ENCODE results near the gene ARHGDIA.

Gene ARHGDIA

DNA sequence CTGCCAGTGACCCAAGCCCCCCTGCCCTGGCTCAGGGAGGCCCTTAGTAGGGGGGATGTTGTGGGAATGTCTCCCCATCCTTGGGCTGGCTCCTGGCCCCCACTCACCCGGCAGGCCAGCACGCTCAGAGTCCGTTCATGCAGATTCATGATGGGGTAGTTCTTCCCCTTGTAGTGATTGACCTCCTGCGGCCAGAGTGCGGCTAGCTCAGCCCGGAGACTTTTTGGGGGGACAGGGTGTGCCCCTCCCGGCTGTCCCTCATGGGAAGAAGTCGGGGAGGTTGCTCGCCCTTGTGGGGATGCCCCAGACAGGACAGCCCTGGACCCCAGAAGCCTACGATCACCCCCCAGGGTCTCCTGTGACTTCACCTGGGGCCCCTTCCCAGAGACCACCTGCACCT lies 34.9 kb upstream of the ARHGDIA start:
- no peak for DNase-seq

DNA sequence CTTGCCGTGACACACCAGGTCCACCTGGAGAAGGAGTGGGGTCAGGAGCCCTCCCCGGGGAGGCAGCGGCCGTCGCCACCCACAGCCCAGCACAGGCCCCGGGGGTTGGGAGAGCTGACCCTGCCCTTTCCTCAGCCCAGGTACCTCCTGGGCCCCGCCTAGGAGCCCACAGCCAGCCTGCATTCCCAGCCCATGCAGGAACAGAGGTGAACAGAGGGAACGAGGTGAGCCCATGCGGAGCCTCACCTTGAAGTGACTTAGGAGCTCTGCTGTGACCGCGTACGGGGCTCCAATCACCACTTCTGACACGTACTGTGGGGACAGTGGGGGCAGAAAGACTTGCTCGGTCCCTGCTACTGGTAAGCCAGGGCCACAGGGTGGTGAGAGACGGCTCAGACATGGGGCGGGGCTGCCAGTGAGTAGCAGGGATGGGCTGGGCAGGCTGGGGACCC lies 34.3 kb upstream of the ARHGDIA start:
- no peak for DNase-seq

DNA sequence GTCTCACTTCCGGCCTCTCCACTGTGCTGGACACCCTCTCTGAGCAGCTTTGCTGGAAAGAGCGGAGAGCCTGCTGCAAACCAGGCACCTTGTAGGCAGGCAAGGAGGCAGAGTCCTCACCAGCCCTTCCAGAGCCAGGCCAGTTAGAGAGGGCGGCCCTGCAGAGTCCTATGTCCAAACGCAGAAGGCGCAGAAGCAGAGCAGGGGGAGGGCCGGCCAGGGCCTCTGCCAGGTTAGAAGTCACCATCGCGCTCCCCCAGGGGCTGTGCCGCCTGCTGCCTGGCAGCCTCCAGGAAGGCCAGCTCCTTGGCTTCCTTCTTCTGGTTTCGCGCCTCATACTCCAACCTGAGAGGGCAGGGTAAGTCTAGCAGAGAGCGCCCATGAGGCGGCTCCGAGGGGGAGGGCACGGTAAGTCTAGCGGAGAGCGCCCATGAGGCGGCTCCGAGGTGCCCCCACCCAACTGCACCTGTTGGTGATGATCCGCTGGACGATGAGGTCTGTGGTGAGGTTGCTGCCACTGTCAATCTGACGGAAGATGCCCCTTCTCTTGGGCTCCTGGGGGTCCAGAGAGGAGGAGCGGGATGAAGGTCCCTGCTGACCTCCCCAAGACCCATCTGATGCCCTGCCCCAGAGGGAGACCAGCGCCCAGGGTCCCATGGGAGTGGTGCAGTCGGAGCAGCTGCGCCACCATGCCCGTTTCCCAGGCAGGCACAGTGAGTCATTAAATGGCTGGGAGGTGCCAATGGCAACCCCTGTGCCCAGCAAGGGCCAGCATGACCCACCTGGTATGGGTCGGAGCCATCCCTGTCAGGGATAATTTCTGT lies 33.7 kb upstream of the ARHGDIA start:
- DNase-seq, result no peak

DNA sequence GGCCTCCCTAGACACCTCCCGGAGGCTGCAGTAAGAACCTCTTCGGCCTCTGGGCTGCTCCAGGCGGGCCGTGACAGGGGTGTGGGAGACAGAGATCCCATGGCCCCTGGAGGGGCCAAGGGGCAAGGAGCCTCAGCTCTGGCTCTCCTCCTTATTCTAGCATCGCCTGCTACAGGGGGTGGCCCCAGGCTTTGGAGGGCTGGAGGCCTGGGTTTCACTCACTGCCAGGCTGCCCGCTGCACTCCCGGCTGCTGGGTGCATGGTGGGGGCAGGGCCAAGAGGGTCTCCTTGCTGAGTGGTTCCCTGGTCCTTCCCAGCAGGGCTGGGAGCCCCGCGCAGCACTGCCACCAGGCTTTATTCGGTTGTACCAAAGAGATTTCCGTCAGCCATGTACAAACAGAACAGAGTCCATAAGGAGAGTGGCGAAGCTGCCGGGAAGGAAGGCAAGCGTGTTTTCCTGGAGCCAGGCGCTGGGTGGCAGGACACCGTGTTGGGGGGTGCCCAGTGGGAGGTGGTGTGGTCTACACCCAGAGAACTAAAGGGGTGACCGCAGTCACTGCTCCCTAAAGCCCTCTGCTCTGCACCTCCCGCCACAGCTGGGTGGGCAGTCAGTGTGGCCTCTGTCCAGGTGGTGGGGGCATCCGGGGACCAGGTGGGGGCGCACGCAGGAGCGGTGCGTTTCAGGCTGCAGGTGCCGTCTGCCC lies 32.9 kb upstream of the ARHGDIA start:
- no peak for DNase-seq

DNA sequence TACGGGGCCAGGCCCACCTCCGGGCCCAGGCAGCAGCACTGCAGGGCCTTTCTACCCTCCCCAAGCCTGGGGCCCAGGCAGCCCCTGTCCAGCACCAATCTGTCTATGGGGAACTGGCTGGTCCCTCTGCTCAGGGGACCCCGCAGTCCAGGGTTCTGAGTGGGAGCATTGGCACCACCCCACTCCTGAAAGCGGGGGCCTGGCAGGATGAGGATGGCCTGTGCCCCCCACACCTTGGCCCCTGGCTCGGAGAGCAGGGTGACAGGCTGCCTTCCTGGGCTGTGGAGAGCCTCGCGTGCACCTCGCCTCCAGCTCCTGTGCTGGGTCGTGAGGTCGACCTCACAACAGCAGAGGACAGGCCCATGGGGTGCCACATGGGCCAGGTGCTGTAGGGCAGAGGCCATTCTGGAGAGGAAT lies 32.3 kb upstream of the ARHGDIA start:
- no peak for DNase-seq

DNA sequence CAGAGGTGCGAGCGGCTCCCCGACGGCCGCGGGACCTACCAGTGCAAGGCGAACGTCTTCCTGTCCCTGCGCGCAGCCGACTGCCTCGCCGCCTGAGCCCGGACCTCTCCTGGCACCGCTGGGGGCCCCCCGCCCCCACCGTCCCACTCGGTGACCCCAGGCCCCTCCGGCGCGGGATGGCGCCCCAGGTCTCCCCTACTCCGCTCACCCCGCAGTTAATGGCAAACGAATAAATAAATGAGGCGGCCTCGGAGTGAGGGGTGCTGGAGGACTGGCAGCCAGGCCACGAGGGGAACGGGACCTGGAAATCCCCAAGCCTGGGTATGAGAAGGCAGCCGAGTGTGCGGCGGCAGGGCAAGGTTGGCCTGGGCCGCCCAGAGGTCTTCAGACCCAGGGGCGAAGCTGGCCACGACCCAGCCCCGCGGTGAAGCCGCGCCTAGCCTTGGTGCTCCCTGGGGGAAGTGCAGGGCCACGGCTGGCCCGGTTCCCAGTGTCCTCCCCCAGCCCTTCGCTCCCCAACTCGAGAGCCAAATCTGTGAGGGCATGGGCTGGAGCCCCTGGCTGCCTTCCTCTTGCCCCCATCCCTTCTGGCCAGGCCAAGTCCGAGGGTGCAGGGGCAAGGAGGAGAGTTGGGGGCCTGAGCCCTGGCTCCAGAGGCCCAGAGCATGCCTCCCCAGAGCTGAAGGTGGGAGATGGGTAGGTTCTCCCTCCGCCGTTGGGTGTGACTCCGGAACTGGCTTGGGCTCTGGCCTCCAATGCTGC lies 31.7 kb upstream of the ARHGDIA start:
- DNase-seq, result no peak

DNA sequence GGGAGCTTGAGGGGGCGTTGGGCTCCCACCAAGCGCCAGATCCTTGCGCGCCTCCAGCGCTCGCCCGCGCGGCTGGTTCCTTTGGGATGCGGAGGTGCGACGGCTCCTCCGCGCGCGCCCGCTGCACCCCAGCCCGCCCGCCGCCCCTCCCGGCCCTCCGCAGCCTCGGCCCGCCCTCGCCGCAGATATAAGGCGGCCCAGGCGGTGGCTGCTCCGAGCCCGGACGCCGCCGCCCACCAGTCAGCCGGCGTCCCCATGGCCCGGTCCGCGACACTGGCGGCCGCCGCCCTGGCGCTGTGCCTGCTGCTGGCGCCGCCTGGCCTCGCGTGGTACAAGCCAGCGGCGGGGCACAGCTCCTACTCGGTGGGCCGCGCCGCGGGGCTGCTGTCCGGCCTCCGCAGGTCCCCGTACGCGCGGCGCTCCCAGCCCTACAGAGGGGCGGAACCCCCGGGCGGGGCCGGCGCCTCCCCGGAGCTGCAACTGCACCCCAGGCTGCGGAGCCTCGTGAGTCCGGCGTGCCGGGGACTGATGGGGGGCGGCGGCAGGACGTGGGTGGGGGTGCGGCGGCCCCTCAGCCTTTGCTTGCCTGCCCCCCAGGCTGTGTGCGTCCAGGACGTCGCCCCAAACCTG lies 31.0 kb upstream of the ARHGDIA start, which contains the start of gene NPB:
TSS of gene NPB (plus strand) at position 216 of the 630 bp plus-strand sequence. CDS start at position 256, 40 bp downstream.
- DNase-seq, result no peak

DNA sequence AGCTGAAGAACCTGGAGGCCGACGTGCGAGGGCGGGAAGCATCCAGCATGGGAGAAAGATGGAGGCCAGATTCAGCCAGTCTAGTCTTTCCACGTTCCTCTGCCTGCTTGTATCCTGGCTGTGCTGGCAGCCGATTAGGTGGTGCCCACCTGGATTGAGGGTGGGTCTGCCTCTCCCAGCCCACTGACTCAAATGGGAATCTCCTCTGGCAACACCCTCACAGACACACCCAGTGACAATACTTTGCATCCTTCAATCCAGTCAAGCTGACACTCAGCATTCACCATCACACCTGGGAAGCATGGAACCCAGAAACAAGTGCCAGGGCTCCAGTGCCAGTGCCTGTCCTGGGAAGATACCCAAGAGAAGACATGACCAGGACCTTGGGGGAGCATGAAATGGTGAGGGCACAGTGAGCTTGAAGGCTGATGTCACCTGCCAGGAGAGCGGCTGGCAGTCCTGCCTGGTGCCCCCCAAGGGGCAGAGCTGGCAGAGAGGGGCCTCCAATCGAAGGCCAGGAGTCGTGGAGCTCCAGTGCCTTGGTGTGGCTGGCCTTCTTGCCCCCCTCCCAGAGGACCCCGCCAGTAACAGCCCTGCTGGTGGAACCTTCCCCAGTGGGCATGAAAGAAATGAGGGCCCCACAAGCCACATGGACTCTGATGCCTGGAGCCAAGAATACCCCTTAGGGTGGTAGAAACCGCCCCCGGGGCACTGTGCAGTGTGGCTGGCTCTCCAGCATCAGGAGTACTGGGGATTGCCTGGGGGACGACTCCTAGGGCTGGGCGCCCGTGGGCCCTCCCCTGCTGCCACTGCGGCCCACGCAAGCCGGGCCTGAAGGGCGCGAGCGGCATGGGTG lies 30.3 kb upstream of the ARHGDIA start:
- no peak for DNase-seq

DNA sequence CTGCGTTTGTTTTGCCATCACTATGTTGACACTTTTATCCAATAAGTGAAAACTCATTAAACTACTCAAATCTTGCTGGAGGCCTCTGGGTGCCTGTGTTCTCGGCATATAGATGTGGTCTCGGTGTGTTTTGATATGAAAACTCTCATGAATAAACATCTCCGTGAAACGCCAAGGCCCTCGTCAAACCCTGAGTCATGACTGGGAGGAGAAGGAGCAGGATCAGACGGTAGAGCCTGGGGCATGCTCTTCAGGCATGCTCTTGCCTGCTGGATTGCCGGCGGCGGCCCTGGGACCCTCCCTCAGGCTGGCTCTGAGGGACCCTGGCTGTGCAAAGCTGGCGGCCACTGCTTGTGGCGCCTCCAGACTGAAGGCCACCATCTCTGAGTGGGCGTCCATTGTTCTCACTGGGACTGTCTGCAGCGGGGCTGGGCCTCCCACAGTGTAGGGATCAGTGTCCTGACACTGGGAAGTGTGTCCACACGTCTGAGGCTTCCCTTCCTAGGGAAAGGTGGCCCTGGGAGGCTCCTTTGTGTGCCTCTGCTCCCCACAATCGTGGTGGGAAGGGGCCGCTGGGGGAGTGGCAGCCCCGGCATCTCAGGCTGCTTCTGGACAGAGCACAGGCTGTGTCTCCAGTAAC lies 29.2 kb upstream of the ARHGDIA start:
- DNase-seq, result no peak

DNA sequence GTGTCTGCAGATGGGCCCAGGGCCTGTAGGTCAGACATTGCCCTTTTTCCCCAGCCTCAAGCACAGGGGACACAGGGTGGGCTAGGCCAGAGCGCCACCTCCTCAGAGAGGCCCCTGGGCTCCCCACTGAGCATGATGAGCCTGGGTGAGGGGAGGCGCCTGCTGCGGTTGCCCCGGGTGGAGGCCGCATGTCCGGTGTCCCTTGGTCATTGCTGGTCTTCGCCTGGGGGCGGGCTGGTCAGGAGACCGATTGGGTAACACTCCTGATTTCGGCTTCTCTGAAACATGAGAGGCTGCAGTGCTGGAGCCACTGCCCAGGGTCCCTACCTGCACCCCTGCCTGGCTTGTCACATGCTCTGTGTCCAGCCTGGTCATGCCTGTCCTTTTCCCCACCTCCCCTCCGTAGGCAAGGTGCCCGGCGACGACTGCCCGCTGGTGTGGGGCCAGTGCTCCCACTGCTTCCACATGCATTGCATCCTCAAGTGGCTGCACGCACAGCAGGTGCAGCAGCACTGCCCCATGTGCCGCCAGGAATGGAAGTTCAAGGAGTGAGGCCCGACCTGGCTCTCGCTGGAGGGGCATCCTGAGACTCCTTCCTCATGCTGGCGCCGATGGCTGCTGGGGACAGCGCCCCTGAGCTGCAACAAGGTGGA lies 28.5 kb upstream of the ARHGDIA start:
- DNase-seq, result no peak

DNA sequence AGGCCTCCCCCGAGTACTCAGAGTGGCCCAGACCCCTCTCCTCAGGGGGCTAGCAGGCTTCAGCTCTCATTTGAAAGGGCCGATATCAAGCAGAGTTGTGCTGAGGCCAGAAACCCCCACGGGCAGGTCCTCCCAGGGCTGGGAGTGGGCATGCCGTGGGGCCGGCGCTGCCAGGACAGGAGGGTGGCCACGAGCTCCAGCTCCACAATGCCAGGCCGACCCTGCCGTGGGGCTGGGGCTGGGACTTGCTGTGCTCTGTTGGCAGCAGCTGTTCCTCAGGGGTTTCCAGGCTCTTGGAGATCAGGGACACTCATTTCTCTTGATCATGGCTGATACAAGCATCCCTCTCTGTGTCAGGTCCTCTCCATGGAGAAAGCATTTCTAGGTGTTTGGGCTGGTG lies 27.7 kb upstream of the ARHGDIA start:
- DNase-seq, result no peak

DNA sequence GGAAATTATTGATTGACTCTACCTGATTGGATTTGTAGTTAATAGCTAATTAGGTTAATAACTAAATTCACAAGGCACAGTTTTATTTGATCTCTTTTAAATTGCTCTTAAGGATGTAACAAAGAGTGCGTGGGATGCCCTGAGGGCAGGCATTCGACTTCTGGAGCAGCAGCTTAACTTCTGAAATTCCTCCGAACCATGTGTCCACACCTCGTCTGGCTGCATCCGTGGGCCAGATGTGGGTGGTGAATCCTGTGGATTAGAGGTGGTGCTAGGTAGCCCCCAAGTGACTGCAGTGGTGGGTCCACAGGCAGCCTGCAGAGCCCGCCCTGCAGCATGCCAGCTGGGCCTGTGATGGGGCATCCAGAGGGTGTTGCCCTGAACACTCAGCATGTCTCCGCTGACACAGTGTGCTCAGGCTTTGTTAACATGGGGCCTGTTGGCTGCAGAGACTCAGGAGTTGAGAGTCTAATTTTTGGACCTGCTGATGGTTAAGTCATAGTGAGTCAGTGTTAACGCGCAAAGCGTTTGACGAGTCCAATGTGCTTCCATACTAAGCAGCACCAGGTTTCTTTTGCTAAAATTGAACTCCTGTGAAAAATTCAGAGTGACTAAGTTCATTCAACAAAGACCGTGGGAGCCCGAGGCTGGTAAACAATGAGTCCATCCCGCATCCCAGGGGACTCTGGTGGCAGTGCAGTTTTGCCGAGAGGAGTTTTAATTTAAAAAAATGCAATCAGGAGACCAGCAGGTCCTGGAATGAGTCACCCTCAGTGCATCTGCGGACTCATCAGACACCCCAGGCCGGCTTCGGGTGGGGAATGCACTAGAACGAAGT lies 27.1 kb upstream of the ARHGDIA start:
- DNase-seq, result no peak

DNA sequence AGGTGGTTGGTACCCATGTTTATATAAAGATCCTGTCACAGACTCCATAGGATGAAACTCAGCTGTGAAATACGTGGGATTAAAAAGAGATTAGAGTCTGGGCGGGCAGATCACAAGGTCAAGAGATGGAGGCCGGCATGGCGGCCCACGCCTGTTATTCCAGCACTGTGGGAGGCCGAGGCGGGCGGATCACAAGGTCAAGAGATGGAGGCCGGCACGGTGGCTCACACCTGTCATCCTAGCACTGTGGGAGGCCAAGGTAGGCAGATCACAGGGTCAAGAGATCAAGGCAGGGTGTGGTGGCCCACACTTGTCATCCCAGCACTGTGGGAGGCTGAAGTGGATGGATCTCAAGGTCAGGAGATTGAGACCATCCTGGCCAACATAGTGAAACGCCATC lies 24.3 kb upstream of the ARHGDIA start:
- DNase-seq, result no peak

DNA sequence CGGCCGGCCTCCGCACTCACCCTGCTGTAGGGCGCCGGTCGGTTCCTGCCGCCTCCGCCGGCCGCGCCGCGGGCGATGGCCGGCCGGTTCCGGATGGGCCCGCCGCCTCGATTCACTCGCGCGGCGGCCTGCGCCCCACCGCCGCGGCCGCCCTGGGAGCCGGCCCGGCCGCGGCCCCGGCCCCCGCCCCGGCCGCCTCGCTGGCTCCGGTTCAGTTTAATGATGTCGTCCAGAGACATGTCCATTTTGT lies 20.1 kb upstream of the ARHGDIA start:
- DNase-seq, result no peak

DNA sequence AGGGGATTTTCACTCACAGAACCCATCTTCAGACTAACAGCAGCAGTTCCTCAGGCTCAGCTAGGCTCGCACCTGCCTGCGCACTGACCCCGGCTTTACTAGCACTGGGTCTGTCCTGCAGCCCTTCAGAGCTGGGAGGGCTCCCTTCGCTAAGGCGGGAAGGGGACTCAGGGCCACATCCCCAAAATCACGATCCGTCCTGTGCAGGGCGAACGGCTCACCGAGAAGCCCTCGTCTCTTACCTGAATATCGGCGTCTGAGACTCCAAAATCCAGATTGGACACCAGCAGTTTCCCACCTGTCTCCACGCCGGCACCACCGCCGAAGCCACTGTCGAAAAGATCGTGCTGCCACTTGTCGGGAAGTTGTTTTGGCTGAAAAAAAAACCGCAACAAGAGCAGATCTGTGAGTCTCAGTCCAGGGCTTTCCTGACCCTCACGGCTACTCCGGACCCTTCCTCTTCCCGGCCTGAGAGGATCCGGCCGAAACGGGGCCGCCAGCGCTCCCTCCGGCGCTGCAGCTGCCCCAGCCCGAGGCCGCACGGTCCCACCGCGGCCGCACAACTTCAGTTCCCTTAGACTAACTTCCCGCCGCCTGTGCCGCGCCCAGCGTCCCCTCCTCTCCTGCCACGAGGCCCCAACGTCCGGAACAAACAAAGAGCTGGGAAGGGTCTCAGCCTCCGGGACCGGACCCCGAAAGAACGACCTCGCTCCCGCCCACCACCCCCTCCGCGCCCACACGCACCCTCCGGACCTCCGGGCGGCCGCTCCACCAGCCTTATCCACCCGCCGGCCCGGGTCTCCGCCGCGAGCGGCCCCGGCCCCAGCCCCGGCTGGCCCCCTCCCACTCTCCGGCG lies 19.5 kb upstream of the ARHGDIA start:
- peak; percentile 30 for DNase-seq

DNA sequence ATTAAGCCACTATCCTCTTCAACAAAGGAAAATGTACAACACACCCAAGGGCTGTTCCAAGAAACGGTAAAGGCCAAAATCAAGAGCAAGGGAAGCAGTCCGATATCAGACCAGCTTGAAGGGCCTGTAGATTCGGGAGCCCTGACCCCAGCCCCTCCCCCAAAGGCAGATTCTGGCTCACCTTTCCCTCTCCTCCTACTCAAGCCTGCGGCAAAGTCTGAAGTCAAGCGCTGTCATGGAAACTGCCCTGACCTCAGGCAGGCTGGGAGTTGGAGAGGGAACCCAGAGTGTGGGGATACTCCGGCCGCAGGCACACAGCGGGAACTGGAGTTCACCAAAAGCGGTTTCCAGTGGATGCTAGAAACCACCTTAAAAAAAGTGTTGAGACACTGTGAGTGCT lies 18.5 kb upstream of the ARHGDIA start:
- DNase-seq, result no peak

DNA sequence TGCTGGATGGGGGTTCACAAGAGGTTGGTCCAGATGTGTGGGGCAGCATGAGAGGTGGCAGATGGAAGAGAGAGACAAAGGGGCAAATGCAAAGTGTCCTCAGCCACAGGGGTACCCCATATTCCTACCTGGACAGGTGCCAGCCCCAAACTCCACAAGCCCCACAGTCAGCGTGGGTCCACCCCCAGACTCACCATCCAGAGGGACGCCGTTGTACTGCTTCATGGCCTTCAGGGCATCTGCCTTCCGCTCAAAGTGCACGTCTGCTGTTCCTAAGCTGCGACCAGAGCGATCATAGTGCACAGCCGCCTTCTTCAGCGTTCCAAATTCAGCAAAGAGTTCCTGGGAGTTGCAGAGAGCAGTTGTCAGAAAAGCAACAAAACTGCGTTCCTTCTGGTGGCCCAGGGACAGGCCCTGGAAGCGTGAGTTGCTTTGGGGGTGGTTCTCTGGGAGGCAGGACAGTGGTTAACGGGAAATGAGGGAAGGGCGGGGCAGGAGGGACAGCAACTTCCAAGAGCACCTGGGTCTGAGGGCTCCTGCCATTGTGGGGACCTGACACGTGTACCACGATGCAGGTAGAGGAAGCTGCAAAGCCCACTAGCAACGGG lies 18.0 kb upstream of the ARHGDIA start:
- no peak for DNase-seq

DNA sequence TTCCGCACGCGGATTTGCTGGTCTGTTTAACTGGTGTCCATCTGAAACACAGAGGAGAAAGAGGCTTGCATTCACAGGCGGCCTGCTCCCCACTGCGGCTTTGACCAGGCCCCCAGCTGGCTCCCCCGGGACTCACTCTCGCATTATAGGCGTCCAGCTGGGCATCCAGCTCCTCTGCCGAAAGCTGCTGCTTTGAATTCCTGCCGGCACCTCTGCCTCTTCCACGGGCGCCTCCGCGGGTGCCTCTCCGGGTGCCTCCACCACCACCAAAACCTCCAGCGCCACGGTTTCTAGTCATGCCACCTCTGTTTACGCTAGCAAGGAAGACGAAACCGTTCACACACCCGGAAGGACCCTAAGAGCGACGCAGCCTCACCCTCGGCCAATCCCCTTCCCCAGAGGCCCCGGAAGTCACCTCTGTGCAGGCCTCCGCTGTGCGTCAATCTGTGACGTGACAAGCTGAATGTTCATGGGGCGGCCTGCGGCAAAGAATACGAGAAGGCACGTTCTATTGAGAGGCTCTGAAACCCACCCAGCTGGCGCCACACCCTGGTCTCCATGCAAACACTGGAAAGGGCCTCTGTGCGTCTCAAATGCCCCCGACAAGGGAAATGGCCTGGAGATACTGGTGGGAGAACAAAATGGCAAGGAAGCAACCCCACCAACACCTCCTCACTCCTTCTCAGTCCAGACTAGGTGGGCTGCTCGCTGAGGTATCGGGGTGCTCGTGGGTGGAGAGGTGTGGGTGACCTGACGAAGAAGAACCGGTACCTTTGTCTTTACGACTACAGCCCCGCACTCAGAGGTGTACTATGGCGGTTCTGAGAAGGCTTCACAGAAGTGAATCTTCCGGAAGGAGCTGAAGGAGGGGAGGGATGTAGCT lies 17.2 kb upstream of the ARHGDIA start:
- no peak for DNase-seq
